ENCODE results near the gene PEX14.

PEX14 gene

DNA sequence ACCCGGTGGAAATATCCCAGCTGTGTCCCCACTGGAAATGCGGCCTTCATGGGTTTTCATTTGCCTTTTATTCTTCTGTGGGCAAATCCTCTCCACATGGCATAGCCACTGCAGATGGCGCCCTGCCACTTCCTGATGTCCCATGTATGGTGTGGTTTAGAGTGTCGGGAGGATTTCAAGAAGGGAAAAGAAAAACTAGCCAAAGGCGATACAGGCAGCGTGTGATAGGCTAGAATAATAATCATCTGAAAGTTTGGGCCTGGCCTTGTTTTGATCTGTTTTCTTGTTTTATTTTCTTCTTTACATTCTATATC is 123.6 kb downstream of the PEX14 start:
- DNase-seq: peak; percentile 37

- no peak for DNase-seq
These were observed 124.6 kb downstream of the PEX14 start for GRCh38 chr1:10599194-10599861.

DNA sequence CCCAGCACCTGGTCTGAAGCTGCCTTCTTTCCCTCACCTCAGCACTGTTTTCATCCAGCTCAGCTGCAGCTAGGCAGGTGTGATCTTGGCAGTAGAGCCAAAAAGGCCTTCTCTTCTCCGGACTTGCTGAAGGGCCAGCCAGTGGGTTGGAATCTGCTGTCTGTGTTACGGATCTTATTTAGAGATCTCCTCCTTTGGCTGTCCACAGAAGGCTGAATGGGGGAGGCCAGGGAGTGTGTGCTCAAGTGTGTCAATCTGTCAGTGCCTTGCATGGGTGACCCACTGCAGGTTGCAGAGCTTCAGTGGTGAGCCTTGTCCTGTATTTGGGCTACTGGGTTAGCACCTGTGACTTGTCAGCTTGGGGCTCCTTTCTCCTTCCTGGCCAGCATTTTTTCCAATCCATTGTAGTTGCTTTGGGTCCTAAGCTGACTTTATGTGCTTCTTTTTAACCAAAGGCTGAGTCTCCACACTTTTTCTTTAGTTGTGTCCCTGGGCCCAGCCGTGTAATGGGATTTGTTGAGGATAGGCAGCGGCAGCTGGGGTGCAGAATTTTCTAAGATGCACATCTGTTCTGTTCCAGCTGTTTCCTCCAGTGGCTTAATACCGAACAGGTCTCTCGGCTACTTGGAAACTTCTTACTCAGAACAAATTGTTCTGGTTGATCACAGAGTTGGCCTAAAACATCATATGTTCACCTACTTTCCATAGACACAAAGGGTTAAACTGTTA is 126.8 kb downstream of the PEX14 start:
- DNase-seq: no peak

DNA sequence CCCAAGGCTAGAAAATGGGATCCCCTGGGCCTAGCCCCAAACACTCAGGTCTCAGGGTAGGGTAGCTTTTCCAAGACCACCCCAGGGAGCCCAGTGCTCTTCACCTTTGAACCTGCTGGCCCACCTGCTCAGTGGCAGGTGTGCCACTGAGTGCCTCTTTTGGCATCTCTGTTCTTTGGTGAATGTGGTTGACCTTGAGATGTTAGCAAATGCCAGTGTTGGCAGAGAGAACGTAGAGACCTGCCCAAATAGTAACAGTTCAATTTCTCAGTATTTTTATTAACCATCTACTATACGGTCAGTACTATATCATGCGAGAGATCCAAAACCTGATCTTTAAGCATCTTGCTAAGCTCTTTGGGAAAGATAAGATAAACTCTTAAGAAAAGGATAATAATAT is 128.2 kb downstream of the PEX14 start:
- DNase-seq: no peak

GRCh38 chr1:10604966-10605365 is 130.2 kb downstream of the PEX14 start:
- DNase-seq: no peak

GRCh38 chr1:10606064-10606463 is 131.3 kb downstream of the PEX14 start:
- DNase-seq: no peak

DNA sequence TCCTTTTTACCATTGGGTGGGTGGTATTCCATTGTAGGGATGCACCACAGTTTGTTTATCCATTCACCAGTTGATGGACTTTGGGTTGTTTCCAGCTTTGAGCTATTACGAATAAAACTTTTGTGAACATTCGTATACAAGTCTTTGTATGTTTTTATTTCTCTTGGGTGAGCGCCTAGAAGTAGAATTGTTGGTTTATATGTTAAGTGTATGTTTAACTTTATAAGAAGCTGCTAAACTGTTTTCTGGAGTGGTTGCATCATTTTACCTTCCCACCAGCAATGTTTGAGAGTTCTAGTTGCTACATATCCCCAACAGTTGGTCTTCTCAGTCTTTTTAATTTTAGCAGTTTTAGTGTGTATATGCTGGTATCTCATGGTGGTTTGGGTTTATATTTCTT is 132.5 kb downstream of the PEX14 start:
- DNase-seq: no peak

DNA sequence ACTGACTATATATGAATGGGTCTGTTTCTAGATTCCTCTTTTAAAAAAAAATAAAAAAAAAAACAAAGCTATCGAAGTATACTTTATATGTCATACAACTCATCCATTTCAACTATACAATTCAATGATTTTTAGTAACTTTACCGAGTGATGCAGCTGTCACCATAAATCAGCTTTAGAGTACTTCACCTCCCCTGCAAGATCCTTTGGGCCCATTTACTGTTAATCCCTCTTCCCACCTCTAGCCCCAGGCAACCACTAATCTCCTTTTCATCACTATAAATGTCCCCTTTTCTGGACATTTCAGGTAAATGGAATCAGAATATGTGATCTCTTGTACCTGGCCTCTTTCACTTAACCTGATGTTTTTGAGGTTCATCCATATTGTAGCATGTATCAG is 133.9 kb downstream of the PEX14 start:
- DNase-seq: no peak

DNA sequence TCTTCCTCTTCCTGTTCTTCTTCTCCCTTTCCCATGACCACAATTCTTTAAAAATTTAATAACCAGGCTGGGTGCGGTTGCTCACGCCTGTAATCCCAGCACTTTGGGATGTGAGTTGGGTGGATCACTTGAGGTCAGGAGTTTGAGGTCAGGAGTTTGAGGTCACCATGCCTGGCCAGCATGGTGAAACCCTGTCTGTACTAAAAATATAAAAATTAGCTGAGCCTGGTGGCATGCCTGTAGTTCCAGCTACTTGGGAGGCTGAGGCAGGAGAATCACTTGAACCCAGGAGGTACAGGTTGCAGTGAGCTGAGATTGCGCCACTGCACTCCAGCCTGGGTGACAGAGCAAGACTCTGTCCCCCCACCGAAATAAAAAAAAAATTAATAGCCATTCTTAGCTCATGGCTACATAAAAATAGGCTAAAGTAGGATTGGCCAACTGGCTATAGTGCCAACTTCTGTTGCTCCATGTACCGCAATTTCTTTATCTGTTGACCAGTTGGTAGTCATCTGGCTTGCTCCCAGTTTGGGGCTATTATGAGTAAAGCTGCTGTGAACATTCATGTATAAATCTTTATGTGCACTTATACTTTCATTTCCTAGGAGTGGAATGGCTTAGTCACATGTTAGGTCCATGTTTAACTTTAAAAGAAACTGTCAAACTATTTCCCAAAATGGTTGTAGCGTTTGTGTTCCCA is 136.3 kb downstream of the PEX14 start:
- no peak for DNase-seq

DNA sequence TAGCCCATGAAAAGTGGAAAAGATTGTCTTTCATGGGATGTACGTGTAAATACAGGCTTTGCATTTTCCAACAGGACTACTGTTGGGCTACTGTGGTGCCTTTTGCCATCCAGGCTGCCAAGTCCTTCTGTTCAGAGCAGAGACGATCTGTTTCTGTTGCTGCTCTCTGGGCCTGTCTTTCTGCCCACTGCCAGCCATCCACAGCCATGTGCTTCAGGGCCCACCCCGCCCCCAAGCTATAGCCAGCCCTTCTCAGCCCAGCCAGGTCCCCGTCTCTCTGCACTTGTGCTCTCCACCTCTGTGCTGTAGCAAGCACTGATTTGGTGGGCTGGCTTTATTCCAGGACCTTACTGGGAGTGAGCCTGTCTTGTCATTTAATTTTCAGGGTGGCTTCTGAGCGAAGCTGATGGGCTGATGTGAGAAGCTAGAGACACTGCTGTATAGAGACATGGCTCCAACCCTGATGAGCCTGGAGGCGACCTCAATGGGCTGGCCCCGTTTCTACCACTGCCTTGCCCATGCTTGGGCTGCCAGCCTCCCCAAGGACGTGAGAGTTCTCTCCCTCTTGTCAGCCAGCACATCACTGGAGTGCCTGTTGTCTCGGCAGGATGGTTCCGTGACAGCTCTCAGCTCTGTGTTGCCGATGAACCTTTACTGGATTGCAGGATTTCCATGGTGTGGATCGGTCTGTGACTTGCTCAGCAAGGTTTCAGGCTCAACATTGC is 137.8 kb downstream of the PEX14 start:
- DNase-seq: no peak

- no peak for DNase-seq
These were observed 138.6 kb downstream of the PEX14 start for GRCh38 chr1:10613340-10613739.

GRCh38 chr1:10613861-10614260 is 139.1 kb downstream of the PEX14 start:
- no peak for DNase-seq

DNA sequence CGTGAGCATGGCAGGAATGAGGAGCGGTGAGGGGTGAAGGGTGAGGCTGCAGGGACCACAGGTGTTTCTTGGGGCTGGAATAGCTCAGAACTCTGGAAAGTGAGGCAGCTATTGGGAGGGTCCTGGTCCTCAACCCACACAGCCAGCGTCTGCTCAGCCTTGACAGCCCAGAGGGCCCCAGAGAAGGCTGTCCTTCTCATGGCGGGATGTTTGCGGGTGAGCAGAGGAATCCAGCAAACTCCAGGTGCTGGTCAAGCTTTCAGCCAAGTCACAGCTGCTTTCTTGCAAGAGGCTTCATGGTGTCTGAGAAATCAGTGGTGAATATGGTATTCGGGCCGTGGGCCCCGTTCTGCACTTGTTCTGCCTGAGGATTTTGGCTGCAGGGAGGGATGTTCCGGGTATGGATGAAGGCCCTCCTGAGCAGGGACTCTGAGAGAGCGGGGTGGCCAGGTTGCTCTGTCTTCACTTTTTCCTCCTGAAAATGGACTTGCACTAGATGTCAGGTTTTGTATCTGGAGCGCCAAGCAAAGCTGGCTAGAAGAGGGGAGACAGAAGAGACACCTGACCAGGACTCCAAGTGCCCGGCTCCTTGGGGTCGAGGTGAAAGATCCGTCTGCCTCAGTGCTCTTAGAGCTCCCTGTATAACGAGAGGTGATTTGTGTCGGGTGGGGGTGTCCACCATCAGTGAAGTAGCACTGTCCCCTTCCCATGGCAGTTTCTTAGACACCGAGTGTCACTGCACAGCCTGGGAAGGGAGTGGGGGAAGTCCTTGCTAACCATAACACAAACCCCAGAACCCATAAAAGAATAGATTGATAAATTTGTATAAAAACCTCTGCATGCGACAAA is 139.9 kb downstream of the PEX14 start:
- DNase-seq: no peak

DNA sequence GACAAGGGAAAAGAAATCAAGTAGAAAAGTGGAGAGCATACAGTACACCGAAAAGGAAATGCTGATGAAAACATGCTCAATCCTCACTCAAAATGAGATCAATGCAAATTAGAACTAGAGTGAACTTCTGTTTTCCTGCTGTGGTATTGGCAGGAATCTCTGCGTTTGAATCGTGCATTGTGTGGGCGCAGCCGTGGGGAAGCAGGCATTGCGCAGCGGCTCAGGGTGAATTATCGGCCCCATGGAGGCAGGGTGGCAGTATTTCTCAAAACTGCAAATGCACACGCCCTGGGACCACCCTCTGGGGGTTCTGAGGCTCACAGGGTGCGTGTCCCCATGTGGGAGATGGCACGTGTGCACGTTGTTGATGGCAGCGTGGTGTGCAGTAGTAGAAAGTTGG is 140.6 kb downstream of the PEX14 start:
- no peak for DNase-seq

GRCh38 chr1:10615932-10616671 is 141.4 kb downstream of the PEX14 start:
- DNase-seq: no peak

- DNase-seq: no peak
These were observed 141.9 kb downstream of the PEX14 start for GRCh38 chr1:10616696-10617095.

DNA sequence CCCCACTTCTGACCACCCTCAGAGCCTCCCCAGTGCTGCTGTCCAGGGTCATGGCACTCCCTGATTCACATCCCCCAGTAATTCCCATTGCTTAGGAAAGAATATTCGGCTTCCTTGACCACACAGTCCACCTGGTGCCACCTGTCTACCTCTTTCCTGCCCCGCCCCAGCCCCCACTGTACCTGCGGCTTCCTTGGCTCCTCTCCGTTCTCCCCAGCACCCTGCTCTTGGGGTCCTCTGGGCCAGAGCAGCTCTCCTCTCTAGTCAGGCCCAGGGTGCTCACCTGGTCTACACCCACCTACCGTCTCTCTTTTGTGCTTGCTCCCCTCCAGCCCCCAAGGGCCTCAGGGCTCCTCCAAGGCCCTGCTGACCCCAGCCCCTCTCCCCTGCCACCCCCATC is 142.6 kb downstream of the PEX14 start:
- DNase-seq: no peak

DNA sequence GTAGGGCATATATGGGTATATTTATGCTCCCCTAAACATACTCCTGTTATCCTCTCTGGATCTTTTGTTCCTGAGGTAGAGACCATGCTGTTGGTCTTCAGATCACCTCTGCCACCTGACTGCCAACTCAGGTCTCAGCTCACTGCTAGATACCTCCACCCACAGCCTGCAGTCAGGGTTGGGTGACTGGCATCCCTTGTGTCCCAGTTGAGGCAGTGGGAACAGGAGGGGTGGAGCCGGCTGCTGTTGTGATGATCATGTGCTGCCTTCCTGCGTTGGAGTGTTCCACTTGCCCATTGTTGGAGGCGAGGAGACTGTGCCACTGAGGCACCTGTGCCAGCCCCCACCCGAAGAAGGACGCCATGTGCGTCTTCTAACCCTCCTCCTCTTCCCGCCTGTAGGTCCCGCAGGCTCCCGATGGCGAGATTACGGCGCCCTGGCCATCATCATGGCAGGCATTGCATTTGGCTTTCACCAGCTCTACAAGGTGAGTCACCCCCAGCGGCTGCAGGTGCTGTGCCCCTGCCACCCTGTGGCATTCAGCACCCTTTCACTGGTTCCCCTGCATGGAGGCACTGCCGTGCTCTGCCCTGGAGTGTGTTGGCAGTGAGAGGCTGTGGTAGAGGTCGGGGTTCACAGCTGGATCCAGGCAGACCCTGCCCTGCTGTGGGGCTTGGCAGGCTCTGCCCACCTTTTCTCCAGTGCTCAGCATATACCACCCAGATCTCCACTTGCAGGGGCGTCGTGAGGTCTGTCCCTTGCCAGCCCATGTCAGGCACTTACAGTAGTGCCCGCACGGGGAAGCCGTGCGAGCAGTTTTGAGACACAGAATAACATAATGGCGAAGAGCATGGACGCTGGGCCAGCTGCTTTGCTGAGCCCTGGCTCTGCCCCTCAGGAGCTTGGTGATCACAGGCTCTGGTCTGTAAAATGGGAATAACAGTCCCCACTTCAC is 143.5 kb downstream of the PEX14 start:
- DNase-seq: no peak

GRCh38 chr1:10620776-10621175 is 146.0 kb downstream of the PEX14 start:
- no peak for DNase-seq

GRCh38 chr1:10621906-10622305 is 147.2 kb downstream of the PEX14 start:
- DNase-seq: no peak

Data from NCI-H1105 (cell line).